ENCODE measurements around the gene ST3GAL3.

- TF ChIP-seq CTCF (conservative IDR thresholded peaks at IDR 0.05) (no peak), ZFX (IDR thresholded peaks at IDR 0.05) (no peak)
These were observed 114.1 kb downstream of the ST3GAL3 start for GRCh38 chr1:43821471-43821870.

Measured in C4-2B (cell line).